ENCODE results near the gene DEXI.

GRCh38 chr16:10937068-10937859 lies 5.0 kb downstream of the DEXI start:
- TF ChIP-seq POLR2A (IDR thresholded peaks at IDR 0.05; ENCODE audit: low read depth, low read length) (no peak), USF2 (IDR thresholded peaks at IDR 0.05; ENCODE audit: low read depth, low read length) (no peak), CTCF (conservative IDR thresholded peaks at IDR 0.05; ENCODE audit: low read depth, low read length) (no peak), RFX5 (IDR thresholded peaks at IDR 0.05; ENCODE audit: low read depth, low read length) (no peak), RCOR1 (IDR thresholded peaks at IDR 0.05; ENCODE audit: insufficient replicate concordance, low read length) (no peak), ELK1 (IDR thresholded peaks at IDR 0.05; ENCODE audit: borderline replicate concordance, low read depth, low read length) (no peak), RAD21 (IDR thresholded peaks at IDR 0.05; ENCODE audit: low read length) (no peak), BHLHE40 (IDR thresholded peaks at IDR 0.05; ENCODE audit: low read depth, low read length) (no peak), CEBPB (IDR thresholded peaks at IDR 0.05; ENCODE audit: low read depth, low read length) (no peak)
